Left ventricle myocardium superior (tissue), 1 donor: Measurements from ENCODE around the gene GMDS. TPM values are rescaled to one million over a fixed set of nuclear protein-coding genes. Genes with fewer than 3 reads are reported as not detected.

Experiments
- ATAC-seq: fragments of 200-7000 bp; cut with Tn5 transposase; one replicate; pipeline ENCODE4 v1.9.1; 2020; ENCODE audit warnings: mild to moderate bottlenecking, moderate library complexity
- DNase-seq: peaks from one replicate; pipeline ENCODE4 v3.0.0-alpha.2; 2020
- intact Hi-C: fragments of 100-400 bp; cut with micrococcal nuclease; formaldehyde crosslinking; loops from one replicate; pipeline ENCODE4 v1.11.0; 2022
- total RNA-seq: library from RNA; stranded (reverse); fragmentation: NEBNext Ultra II Directional; extraction: Animal tissue kit (Norgen Biotek cat#: 25700); gene quantifications from one replicate; pipeline ENCODE4 v1.2.1, GENCODE V29; 2021
- donor health status: DM: no; HTN: yes; CAD: no; lungs with severe emphysema.

GMDS gene
- total RNA-seq, 1 donor from 2014 or later = 6.4 TPM

DNA sequence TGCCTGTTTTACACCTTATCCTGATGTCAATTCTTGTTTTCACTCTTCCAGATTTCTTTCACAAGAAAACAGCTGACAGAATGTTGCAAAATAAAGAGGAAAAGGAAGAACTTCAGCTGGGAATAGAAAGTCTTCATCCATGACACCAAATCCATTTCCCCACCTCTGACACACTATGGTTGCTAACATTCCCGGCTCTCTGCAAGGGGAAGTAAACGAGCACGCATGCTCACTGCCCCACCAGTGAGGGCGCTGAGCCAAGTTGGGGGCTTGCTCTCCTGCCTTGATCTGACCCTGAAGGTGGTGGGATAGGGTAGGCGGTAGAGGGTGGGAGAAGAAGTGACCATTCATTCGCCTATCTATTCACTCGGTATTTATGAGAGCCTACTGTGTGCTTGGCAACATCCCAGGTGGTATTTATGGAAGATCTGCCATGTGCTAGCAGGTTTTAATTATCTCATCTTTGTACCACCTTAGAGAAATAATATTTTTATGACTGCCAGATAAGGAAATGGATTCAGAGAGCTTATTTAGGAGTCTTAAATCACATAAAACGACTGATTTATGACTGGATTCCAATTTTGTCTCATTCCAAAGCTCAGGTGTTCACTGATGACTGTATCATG is 429.5 kb downstream of the GMDS start:
- ATAC-seq (no peak), DNase-seq (no peak)
- intact Hi-C loops = no loop called here

DNA sequence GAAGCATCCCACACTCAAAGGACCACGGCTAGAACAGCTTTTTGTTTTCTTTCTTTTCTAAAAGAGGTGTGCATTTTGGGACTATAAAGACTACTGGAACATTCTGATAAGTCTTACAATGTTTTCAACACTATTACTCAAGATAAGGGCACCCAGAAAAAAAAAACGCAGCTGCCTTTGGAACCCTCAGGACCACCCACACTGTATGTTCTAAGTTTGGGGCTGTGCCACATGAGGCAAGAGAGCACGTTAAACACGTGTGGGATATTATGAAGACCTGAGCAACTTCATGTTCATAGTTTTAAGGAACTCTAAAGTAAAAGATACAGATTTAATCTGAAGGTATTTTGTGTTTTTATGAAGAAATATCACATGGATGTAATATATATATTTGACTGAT is 431.1 kb downstream of the GMDS start:
- intact Hi-C loops = no loop called here
- ATAC-seq (no peak), DNase-seq (no peak)

DNA sequence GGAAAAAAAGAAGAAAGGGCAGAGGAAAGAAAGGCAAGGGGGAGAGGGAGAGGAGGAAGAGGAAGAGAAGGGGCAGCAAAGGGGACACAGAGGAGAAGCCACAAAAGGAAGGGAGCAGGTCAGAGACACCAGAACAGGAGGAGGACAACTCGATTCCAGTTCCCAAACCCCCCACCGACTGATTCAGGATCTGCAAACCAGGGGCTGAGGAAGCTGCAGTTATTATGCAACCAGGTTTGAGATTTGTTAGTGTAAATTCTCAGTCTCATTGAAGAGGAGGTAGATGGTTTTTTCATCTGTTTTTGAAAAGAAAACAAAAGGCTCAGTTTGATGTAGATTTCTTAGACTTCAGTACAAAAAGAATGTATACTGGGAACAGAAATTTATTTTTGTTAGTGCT is 432.9 kb downstream of the GMDS start:
- no peak for DNase-seq
- intact Hi-C loops = no loop called here
- ATAC-seq = no peak

DNA sequence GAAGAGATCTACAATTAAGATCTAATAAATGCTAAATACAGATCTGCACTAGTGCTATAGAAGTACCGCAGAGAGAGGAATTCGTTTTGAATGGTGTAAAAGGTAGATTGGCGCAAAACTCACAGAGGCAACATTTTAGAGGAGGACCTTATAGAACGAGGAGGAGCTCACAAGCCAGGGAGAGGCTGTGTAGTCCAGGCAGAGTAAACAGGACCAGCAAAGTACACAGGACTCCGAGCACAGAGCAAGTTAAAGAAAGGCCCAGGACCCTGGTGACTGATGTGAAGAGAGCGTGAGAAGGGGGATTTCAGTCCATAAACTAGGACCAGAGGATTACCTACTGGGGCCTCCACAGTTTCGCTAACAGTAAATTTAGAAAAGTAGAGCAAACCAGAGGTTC is 433.4 kb downstream of the GMDS start:
- intact Hi-C loops = no loop called here
- ATAC-seq = no peak
- no peak for DNase-seq

DNA sequence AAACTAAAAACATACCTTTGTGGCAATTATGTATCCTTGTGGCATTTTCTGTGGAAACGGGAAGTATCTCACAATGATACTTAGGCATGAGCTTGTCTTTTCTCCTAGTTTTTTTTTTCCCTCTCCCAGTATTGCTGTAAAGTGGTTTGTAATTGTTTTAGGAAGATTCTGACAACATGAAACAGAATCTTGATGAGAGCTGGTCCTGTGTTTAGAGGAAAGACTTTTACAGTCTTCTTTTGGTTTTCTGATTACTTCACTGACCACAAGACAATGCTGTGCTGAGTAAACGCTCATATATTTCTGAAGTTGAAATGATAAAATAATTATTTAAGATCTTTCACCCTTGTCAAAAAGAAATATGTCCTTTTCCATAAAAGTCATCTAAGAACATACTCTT is 434.5 kb downstream of the GMDS start:
- ATAC-seq (no peak), DNase-seq (no peak)
- intact Hi-C loops = no loop called here

DNA sequence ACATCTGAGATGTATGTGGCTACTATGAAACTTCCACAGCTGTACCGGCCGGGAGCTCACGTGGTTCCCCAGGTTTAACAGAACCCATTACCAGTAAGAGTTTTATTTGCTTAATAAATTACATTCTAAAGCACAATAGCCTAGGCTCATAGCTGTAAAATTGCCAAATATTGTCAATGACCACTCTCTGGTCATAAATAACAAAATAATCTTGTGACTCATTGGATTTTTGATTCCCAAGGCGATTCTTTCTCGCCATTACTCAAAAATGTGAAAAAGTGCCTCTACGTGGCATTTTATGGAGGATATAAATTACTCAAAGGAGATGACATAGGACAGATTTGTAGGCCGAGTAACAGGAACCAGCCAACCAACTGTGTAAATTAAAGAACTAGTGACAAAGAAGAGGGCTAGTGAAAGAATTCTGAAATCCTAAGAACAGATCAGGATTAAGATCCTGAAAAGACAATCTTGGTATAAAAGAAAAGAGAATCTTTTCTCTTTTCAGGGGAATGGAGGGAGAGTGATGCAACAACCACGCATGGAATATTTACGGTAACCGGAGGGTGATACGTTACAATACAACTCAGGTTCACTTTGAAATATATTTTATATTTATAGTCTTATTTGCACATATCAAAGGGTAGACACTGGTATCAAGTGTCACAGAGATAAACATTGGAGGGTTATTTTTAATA is 436.0 kb downstream of the GMDS start:
- ATAC-seq = no peak
- intact Hi-C loops = no loop called here
- no peak for DNase-seq

DNA sequence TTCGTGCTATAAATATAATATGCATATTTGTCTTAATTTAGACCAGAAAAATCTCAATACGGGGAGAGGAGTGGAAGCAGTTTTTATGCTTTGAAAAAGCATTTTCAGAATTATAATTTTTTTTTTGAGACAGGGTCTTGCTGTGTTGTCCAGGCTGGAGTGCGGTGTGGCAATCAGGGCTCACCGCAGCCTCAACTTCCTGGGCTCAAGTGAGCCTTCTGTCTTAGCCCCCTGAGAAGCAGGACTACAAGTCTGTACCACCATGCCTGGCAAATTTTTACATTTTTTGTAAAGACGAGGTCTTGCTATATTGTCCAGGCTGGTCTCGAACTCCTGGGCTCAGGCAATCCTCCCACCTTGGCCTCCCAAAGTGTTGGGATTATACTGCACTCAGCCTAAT is 438.5 kb downstream of the GMDS start:
- intact Hi-C loops = no loop called here
- DNase-seq = no peak
- no peak for ATAC-seq

DNA sequence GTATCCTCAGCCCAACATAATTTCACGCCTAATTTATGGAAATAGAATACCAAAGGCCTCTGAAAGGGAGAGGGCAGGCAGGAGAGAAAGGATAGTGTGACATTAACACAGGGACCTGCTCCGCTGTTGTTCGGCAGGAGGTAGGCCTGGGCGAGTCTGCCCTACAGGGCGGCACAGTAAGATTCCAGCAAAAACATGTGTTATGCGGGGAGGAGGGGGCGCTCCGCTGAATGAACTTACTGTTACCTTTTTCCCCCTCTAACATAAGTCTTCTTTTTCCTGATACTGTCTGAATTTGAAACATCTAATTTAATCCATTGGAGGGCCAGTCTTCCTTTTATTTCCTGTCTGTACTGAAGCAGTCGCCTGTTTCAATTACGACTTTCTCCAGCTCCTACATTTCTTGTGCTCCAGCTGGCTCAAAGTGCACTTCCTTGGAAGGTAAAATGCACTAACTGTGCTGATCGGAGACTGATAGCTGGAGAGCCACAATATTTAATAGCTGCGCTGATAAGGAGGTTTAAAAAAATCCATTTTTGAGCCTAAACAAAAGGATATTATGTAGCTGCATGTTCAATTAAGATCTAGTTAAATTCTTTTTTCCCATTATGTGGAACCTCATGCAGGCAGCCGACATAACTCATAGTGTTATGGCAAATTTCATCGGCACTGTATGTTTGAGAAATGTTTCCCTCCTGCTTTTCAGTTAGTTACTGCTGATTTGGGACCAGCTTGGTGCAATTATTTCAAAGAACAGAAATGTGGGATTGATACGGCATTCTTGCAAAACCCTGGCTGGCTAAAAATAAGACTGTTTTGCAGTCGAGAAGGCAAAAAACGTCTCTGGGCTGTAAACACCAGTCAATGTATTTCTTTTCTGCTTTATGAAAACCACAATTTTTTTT is 442.7 kb downstream of the GMDS start:
- no peak for DNase-seq
- peak; percentile 21 for ATAC-seq
- intact Hi-C loops = no loop called here

DNA sequence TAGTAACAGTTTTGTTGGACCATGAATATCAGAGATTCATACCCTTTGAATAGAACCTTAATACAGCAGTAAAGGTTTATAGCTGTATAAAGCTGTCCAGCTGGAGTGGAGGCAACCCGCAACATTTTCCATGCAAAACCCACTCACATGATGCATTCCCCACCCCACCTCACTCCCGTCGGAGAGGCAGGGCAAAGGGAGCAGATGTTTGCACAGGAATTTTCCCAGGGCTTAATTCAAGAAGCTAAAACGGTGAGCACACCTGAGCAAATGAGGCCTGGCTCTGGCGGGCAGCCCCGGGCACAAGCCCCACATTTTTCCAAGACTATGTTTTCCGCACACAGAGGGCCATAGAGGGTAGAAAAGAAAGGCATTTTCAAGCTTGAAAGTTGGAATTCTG is 444.0 kb downstream of the GMDS start:
- ATAC-seq = no peak
- intact Hi-C loops = no loop called here
- no peak for DNase-seq

DNA sequence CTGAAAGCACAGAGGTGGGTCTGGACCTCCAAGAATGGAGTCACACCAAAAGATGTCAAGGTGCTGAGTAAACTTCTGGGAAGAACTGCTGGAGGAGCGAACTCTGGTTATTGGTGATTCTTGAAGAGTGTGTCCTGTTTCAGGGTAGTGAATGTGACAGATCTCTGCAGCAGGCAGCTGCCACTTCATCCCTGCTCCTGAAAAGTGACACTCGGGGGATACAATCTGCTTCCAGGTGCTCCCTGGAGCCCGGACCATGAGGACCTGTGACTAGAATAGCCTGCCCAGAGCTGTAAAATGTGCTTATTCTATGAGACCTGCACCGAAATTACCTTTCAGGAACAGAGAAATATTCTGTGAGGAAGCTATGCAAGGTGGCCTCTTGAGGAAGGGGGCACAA is 444.6 kb downstream of the GMDS start:
- ATAC-seq (no peak), DNase-seq (no peak)
- intact Hi-C loops = no loop called here

DNA sequence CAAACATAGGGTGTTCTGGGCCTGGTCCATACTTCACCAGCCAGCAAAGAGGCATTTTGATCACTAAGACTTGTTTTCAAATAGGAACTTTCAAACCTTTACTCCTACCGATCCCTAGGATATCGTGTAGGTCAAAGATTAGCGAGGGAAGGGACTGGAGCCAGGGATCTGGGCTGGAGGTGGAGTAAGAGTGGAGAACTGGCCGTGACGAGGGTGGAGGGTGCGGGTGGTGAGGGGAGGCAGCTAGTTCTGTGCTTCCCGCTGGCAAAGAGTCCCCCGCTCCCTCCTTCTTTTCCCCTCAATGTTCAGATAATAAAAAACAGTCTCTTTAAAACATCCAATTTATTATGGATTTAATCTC is 446.5 kb downstream of the GMDS start:
- no peak for ATAC-seq
- intact Hi-C loops = no loop called here
- no peak for DNase-seq

DNA sequence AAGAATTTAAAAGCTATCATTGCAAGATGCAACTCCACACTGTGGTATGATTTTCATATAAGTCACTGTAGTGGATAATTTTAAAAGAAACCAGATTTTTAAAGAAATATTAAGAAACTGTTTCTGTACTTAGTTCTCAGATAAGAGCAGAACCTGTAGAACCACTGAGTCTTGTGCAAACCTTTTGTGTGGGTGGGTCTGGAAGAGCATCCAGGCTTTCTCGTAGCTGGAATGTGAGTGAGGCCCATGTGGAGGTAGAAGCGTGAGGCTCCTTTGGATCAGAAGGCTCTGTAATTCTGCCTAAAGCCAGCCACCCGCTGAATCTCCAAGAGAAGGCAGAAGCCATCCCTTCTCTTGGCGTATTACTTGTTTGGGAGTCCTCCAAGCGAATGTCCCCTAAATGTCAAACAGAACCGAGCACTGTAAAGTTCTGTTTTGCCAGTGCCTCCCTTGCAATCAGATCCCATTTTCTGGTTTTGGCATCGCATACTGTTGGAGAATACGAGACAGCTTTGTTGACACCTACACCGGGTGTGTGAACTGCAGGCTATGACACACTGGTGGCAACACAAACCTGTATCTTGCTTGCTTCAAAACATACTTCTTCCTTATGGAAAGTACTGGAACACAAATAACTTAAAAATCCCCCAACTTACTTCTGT is 447.0 kb downstream of the GMDS start:
- ATAC-seq (no peak), DNase-seq (no peak)
- intact Hi-C loops = no loop called here

DNA sequence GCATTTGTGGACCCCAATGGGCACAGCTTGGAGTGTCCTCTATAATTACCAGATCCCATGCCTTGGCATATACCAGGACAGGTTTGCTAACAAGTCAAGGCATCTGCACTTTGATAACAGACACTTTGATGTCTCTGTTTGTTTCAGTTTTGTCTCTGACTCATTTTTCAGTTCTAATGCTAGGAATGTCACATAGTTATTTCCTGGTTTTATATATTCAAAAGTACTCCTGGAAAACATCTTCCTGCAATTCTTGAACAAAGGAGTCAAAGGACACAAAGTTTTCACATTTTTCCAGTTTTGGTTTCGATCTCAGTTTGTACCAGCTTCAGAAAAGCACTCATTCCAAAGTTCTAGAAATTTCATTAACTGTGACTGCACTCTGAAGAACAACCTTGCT is 447.6 kb downstream of the GMDS start:
- intact Hi-C loops = no loop called here
- ATAC-seq (no peak), DNase-seq (no peak)

DNA sequence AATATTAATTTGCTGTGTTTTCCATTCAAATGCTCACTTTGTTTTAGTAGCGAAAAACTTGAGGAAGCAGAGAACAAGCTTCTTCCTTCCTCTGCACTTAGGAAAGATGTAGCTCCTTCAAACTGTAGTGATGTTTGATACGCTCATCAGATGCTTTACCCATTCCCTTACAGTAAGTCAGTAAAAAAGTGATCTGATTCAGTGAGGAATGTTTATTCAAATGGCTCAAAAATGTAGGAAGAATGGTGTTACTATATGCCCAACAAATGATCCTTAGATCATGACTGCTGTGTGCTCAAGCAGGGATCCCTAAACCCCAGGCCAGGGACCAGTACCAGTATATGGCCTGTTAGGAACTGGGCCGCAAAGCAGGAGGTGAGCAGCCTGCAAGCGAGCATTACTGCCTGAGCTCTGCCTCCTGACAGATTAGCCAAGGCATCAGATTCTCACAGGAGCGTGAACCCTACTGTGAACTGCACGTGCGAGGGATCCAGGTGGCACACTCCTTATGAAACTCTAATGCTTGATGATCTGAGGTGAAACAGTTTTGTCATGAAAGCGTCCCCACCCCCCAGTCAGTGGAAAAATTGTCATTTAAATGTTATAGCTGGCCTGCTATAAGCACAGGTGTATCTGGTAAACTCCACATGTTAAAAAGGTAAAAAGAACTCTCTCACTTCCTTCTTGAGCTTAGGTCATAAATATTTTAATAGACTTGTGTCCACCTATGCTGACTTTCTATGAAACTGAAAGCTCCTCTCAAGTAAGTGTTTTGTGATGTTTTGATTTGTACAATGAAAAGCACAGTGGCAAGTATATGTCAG is 448.5 kb downstream of the GMDS start:
- intact Hi-C loops = no loop called here
- no peak for ATAC-seq
- no peak for DNase-seq

DNA sequence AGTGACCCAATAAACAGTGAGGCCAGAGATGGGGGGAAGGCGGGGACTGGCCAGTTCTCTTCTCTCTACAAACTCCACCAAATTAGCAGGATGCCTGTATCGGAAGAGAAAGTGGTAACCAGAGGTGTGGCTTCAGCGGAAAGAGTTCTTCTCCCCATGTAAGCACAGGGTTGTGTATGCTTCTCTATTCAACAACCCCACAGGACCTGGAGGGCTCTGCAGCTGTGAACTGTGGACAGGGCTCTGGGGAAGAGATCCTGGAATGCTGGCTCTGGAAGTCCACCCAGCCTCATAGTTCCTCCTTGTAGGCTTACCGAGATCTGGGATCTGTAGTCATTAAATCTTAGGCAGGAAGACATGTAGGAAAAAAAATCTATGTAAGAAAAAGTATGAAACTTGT is 449.5 kb downstream of the GMDS start:
- no peak for ATAC-seq
- DNase-seq = no peak
- intact Hi-C loops = no loop called here

DNA sequence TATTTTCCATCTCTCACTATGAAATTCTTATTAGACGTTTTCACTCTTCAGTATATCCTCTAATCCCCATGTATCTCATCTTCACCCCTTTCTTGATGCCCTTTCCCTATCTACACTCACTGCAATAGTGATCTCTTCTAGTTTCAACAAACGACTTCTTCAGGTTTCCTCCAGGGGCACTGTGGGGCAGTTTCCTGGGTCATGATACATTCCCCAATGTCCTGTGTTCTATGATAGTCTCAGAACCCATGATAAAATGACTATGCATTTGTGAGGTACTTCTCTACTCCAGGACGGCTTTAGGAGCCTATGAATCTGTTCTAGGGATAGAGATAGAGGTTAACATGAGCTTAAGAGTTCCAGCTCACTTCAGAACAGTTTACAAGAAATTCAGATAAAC is 452.4 kb downstream of the GMDS start:
- ATAC-seq = no peak
- intact Hi-C loops = no loop called here
- DNase-seq = no peak

DNA sequence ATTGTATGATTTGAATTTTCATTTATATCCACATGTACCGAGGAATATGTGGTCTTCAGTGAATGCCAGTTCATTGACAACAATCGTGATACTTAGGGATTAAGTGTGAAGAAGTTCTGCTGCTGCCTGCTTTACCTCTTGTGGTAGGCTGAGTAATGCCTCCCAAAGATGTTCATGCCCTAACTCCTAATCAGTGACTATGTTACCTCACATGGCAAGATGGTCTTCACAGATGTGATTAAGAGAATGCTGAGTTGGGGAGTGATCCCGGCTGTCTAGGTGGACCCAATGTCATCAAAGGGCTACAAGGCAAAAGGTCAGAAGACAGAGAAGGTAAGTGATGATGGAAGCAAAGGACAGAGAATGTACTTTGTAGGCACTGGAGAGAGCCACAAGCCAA is 454.7 kb downstream of the GMDS start:
- DNase-seq (no peak), ATAC-seq (no peak)
- intact Hi-C loops = no loop called here

DNA sequence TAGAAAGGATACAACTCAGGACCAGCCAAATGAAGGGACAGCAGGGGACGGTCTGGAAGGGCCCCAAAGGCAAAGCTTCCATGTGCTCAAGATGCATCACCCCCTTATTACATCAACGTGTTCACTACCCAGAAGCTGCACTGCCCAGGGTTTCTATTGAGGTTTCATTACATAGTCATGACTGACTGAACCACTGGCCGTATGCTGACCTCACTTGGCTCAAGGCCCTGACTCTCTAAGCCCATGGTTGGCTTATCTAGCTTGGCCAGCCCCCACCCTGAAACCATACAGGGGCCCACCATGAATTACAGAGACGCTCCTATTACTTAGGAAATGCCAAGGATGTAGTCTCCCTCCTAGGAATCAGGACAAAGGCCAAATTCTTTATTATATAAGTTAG is 456.3 kb downstream of the GMDS start:
- DNase-seq = no peak
- no peak for ATAC-seq
- intact Hi-C loops = no loop called here

DNA sequence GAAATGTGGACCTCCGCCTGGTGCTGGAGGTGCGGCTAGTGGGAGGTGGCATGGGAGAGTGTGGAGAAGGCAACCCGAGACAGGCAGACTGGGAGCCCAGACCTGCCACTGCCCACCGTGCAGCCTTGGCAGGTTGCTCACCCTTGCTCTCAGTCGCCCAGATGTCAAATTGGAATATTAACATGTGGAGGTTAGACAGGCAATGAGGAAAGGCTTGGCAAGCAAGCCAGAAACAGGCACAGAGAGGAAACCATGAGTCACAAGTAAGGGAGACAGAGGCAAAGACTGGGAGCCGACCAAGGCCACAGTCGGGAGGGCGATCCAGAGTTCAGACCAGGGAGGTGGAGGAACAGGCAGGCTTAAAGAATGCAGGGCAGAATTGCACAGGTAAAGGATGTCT is 457.5 kb downstream of the GMDS start:
- DNase-seq (no peak), ATAC-seq (peak; percentile 68)
- intact Hi-C loops = no loop called here
